ENCODE results near the gene MIAT.
"Not testable (repeated sequence)": the region's sequence is repeated elsewhere in the genome, so short reads cannot be mapped to it uniquely, and the experiment has no call there.

MIAT gene

GRCh38 chr22:26656891-26657851 is at the start of gene MIAT:
MIAT (plus strand) TSS chr22:26657588.
- DNase-seq: peak; percentile 71

GRCh38 chr22:26608129-26608528 is 49.3 kb upstream of the MIAT start:
- no peak for DNase-seq

- no peak for DNase-seq
Observed at GRCh38 chr22:26609287-26609686, 48.1 kb upstream of the MIAT start.

- no peak for DNase-seq
Observed at GRCh38 chr22:26610072-26610958, 47.1 kb upstream of the MIAT start.

- no peak for DNase-seq
Observed at GRCh38 chr22:26610996-26611395, 46.4 kb upstream of the MIAT start.

GRCh38 chr22:26612652-26613051 is 44.7 kb upstream of the MIAT start:
- no peak for DNase-seq

- DNase-seq: not testable (repeated sequence)
Observed at GRCh38 chr22:26613753-26614152, 43.6 kb upstream of the MIAT start.

GRCh38 chr22:26614322-26614721 is 43.1 kb upstream of the MIAT start:
- DNase-seq: no peak

- peak; percentile 25 for DNase-seq
Observed at GRCh38 chr22:26615149-26615548, 42.2 kb upstream of the MIAT start.

- no peak for DNase-seq
Observed at GRCh38 chr22:26615830-26616435, 41.5 kb upstream of the MIAT start.

- DNase-seq: no peak
Observed at GRCh38 chr22:26616650-26617049, 40.7 kb upstream of the MIAT start.

- no peak for DNase-seq
Observed at GRCh38 chr22:26617271-26618199, 39.9 kb upstream of the MIAT start, which contains the start of gene CRYBB1. CRYBB1 (minus strand) TSS chr22:26618027; CDS start chr22:26616319, 1,708 bp downstream.

- no peak for DNase-seq
Observed at GRCh38 chr22:26618455-26618854, 38.9 kb upstream of the MIAT start.

GRCh38 chr22:26619510-26619909 is 37.9 kb upstream of the MIAT start:
- DNase-seq: no peak

GRCh38 chr22:26620197-26620596 is 37.2 kb upstream of the MIAT start:
- DNase-seq: no peak

- no peak for DNase-seq
Observed at GRCh38 chr22:26621663-26622062, 35.7 kb upstream of the MIAT start, which contains the start of gene CRYBA4. CRYBA4 (plus strand) TSS chr22:26621963; CDS start chr22:26622597, 634 bp downstream.

GRCh38 chr22:26623984-26624383 is 33.4 kb upstream of the MIAT start:
- no peak for DNase-seq

- DNase-seq: no peak
Observed at GRCh38 chr22:26624803-26625202, 32.6 kb upstream of the MIAT start.

- DNase-seq: no peak
Observed at GRCh38 chr22:26629988-26630761, 27.2 kb upstream of the MIAT start.

- no peak for DNase-seq
Observed at GRCh38 chr22:26631282-26631681, 26.1 kb upstream of the MIAT start.
